Spleen (tissue), 11 donors: ENCODE results near the gene MYB. TPM values are rescaled to one million over a fixed set of nuclear protein-coding genes. Genes with fewer than 3 reads are reported as not detected.
"Not testable (repeated sequence)": the region's sequence is repeated elsewhere in the genome, so short reads cannot be mapped to it uniquely, and the experiment has no call there.

Source experiments
- DNase-seq: peaks from one replicate; pipeline ENCODE4 v3.0.0-alpha.2; 2020
- H3K27ac ChIP-seq, 8 donors: fragments of 200-600 bp; sonication (generic) in 7 of 8; 1 replicate in 4 of 8; 2 replicates in 4 of 8; pipeline versions ENCODE4 v1.5.0 to v1.8.0; 2016 to 2021; ENCODE audit warnings: inconsistent platforms in 4 of 8, mild to moderate bottlenecking in 4 of 8, moderate library complexity in 1 of 8
- H3K27me3 ChIP-seq, 7 donors: fragments of 200-600 bp; sonication (generic) in 6 of 7; replicated peaks in 1 of 7; 1 replicate in 4 of 7; 2 replicates in 3 of 7; pipeline versions ENCODE4 v1.5.0 to v1.8.0; 2016 to 2021; ENCODE audit warnings: inconsistent platforms in 3 of 7, mild to moderate bottlenecking in 1 of 7
- H3K36me3 ChIP-seq, 6 donors: fragments of 200-600 bp; sonication (generic) in 5 of 6; 1 replicate in 4 of 6; 2 replicates in 2 of 6; pipeline versions ENCODE4 v1.5.0 to v1.8.0; 2016 to 2021; ENCODE audit warnings: inconsistent platforms in 2 of 6
- H3K4me1 ChIP-seq, 6 donors: fragments of 200-600 bp; sonication (generic) in 5 of 6; 1 replicate in 3 of 6; 2 replicates in 3 of 6; pipeline versions ENCODE4 v1.5.0 to v1.8.0; 2016 to 2021; ENCODE audit warnings: inconsistent platforms in 3 of 6
- H3K4me3 ChIP-seq, 8 donors: fragments of 200-600 bp; sonication (generic) in 7 of 8; 1 replicate in 4 of 8; 2 replicates in 4 of 8; pipeline versions ENCODE4 v1.5.0 to v1.8.0; 2016 to 2021; ENCODE audit warnings: inconsistent platforms in 4 of 8, mild to moderate bottlenecking in 4 of 8, moderate library complexity in 2 of 8
- H3K9me3 ChIP-seq, 8 donors: fragments of 200-600 bp; sonication (generic) in 7 of 8; 1 replicate in 4 of 8; 2 replicates in 4 of 8; pipeline versions ENCODE4 v1.5.0 to v1.8.0; 2016 to 2021; ENCODE audit warnings: inconsistent platforms in 4 of 8
- POLR2A ChIP-seq, 3 donors: fragments of 450-650 bp; IDR thresholded peaks; one replicate each; pipeline ENCODE4 v1.5.1; 2017; ENCODE audit warnings: antibody characterized with exemption in 3 of 3, mild to moderate bottlenecking in 1 of 3
- POLR2AphosphoS5 ChIP-seq, 3 donors: sonication (generic); formaldehyde crosslinking; IDR thresholded peaks; one replicate each; pipeline ENCODE4 v1.5.1; 2017; ENCODE audit warnings: antibody characterized with exemption in 3 of 3
- WGBS, 5 donors: extraction: QIAGEN DNeasy Blood & Tissue Kit in 3 of 5; methylation state at CpG; one replicate each; pipeline versions ENCODE4 v1.1.5 to v1.1.7; 2013 to 2018; 5-methylcytosine and 5-hydroxymethylcytosine counted together
- intact Hi-C: fragments of 100-400 bp; cut with DNase I; formaldehyde crosslinking; loops from one replicate; pipeline ENCODE4 v1.15.0; 2023; ENCODE audit warnings: low total_unique reads
- polyA plus RNA-seq, 3 donors: library from polyadenylated mRNA; stranded (reverse); fragments of 200-250 nt; gene quantifications; one replicate each; pipeline ENCODE4 v1.2.1, GENCODE V29; 2013
- total RNA-seq, 7 donors: library from RNA; depleted of rRNA in 3 of 7; stranded (reverse); fragments of >200 nt in 3 of 7; fragmentation: NEBNext Ultra II Directional in 4 of 7; extraction: Animal tissue kit (Norgen Biotek cat#: 25700) in 4 of 7; gene quantifications; one replicate each; pipeline versions ENCODE4 v1.1.0 to v1.2.1, GENCODE V29; 2016 to 2021
- TF ChIP-seq, protein P1 (sequence below), 11 experiments: fragments of 200-600 bp in 7 of 11; fragments of 450-650 bp in 4 of 11; sonication (generic) in 4 of 11; IDR thresholded peaks in 8 of 11; conservative IDR thresholded peaks in 3 of 11; 1 replicate in 7 of 11; 2 replicates in 4 of 11; pipeline versions ENCODE4 v1.4.0 to v1.8.0; 2016 to 2021; ENCODE audit warnings: antibody characterized with exemption in 11 of 11, inconsistent platforms in 4 of 11, mild to moderate bottlenecking in 1 of 11
- donor health status: healthy with polysubstance abuse.
- donor health status: DM: no; HTN: no; CAD: no; lungs with moderate emphysema.
- donor health status: DM: no; HTN: no; CAD: no.
- donor health status: Bipolar disorder and iron deficiency.
- donor health status: healthy.
- donor health status: DM: no; HTN: no; CAD: no.
- donor health status: DM: yes; HTN: yes; CAD: no.

Gene MYB
- total and polyA plus RNA-seq, 10 donors: 0.45 to 6.6 (median 1.9) TPM

DNA sequence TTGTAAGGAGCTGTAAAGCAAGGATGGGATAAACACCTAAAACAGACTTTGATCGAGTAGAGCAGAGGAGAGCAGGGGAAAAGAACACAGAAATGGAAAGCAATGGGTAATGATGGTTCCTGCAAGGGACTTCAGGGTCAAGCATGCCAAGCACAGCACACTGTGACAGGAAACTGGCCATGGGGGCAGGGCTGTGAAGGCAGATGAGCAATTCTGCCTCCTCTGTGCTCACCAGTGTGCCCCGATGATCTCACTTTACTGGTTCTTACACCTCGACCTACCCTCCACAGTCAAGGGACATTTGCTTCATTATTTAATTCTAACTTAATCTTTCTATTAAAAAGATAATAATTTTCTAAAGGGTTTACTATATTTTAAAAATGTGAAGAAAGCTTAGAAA, 21.6 kb upstream of the MYB start:
- DNase-seq: no peak
- no peak overlapping the region for H3K4me3 ChIP-seq
- intact Hi-C loops: no loop called here
- peaks cover 0 to 19% (median 0%) of the 10 kb centered on the region in 7 donors for H3K27me3 ChIP-seq
- TF ChIP-seq POLR2A (IDR thresholded peaks at IDR 0.05) (no peak), POLR2AphosphoS5 (IDR thresholded peaks at IDR 0.05) (no peak)
- TF ChIP-seq, protein P1, sequence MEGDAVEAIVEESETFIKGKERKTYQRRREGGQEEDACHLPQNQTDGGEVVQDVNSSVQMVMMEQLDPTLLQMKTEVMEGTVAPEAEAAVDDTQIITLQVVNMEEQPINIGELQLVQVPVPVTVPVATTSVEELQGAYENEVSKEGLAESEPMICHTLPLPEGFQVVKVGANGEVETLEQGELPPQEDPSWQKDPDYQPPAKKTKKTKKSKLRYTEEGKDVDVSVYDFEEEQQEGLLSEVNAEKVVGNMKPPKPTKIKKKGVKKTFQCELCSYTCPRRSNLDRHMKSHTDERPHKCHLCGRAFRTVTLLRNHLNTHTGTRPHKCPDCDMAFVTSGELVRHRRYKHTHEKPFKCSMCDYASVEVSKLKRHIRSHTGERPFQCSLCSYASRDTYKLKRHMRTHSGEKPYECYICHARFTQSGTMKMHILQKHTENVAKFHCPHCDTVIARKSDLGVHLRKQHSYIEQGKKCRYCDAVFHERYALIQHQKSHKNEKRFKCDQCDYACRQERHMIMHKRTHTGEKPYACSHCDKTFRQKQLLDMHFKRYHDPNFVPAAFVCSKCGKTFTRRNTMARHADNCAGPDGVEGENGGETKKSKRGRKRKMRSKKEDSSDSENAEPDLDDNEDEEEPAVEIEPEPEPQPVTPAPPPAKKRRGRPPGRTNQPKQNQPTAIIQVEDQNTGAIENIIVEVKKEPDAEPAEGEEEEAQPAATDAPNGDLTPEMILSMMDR (IDR thresholded peaks at IDR 0.05 in 8 of 11, conservative IDR thresholded peaks at IDR 0.05 in 3 of 11): no peak
- WGBS, 5 donors: 40 to 67% (median 65%) methylated on average over 3 of the region's 3 CpGs
- H3K36me3 ChIP-seq: no peaks in the 10 kb centered on the region
- H3K4me1 ChIP-seq: peaks cover 0 to 5% (median 0%) of the 10 kb centered on the region in 6 donors
- no peak overlapping the region for H3K27ac ChIP-seq
- H3K9me3 ChIP-seq: no peaks in the 10 kb centered on the region

DNA sequence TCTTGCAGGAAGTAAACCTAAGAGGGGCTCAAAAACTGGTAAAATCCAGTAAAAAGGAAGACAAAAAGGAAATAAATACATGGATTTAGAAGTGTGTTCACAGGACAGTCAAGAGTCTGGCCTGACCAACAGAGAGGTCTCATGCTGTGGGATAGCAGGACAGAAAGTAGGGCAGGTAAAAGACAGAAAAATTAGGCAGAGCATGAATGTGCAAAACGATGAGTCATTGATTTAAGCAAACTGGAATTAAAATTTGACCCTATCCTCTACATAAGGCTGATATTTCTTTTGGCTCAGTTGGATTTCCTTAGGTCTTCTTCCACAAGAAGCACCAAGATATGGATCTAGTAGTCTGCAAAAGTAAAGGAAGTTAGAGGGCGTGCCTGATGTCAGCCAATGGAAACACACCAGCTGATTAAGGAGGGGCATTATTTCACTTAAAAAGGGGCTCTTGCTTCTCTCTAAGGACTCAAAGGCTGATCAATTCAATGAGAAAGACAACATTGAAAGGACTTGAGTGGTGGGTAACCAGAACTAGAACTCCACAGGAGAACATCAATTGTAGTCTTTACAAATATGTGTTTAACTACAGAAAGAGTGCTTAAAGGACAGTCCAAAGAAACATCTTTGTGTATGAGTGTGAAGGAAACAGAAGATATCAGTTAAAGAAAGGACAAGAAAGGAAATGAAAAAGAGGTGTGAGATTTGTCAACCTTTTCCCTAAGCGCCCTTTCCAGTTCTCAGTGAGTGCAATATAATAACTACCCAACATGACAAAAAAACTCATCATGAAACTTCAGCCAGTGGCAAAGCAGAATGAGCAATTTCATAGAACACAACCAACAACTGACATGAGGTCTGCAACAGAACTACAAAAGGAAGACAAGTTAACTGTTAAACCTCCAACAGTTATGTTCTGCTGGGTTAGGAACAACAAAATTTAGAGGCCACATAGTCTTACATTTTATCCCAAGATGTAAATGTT, 19.4 kb upstream of the MYB start:
- intact Hi-C loops: no loop called here
- peaks cover 0 to 5% (median 0%) of the 10 kb centered on the region in 6 donors for H3K4me1 ChIP-seq
- DNase-seq: no peak
- no peak overlapping the region for H3K27ac ChIP-seq
- H3K27me3 ChIP-seq: peaks cover 0 to 13% (median 0%) of the 10 kb centered on the region in 7 donors
- no peaks in the 10 kb centered on the region for H3K9me3 ChIP-seq
- 78 to 88% (median 86%) methylated on average over 3 of the region's 3 CpGs for WGBS, 5 donors
- H3K36me3 ChIP-seq: no peaks in the 10 kb centered on the region
- no peak for TF ChIP-seq POLR2AphosphoS5 (IDR thresholded peaks at IDR 0.05)
- TF ChIP-seq POLR2A (IDR thresholded peaks at IDR 0.05): no peak
- TF ChIP-seq, protein P1 (IDR thresholded peaks at IDR 0.05 in 8 of 11, conservative IDR thresholded peaks at IDR 0.05 in 3 of 11): no peak
- no peak overlapping the region for H3K4me3 ChIP-seq

DNA sequence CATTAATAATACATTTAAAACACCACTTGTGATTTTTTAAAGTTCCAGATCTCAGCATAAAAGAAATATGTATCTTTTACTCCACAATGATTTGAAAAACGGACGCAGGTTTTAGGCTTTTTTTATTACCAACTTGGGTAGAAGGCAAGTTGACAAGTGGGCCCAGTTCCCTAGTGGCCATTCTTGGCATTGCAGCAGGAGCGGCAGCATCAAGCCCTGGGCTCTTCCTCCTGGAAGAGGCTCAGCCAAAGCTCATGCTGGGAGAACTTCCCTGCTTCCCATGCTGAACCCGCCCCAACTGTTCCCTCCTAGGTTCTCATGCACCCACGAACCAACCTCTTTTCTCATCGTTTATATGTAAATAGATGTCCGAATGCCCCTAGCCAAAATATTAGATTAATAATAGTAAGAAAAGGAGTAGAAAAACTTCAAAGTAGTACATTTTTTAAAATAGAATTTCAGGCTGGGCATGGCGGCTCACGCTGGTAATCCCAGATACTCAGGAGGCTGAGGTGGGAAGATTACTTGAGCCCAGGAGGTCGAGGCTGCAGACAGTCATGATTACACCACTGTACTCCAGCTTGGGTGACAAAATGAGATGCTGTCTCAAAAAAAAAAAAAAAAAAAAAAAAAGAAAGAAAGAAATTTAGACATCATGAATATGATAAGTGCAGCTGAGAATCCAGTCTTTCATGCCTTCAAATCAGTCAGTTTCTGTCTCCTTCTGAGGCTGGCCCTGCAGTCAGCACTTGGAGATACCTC, 18.2 kb upstream of the MYB start:
- intact Hi-C loops: no loop called here
- peak; percentile 83 for DNase-seq
- no peak overlapping the region for H3K4me3 ChIP-seq
- WGBS, 5 donors: 55 to 73% (median 64%) methylated on average over 10 of the region's 10 CpGs
- no peak overlapping the region for H3K27ac ChIP-seq
- no peaks in the 10 kb centered on the region for H3K9me3 ChIP-seq
- H3K27me3 ChIP-seq: peaks cover 0 to 13% (median 0%) of the 10 kb centered on the region in 7 donors
- H3K4me1 ChIP-seq: peaks cover 0 to 5% (median 0%) of the 10 kb centered on the region in 6 donors
- TF ChIP-seq, protein P1 (IDR thresholded peaks at IDR 0.05 in 8 of 11, conservative IDR thresholded peaks at IDR 0.05 in 3 of 11): peak; percentile 33 to 86 (median 69)
- no peak for TF ChIP-seq POLR2AphosphoS5 (IDR thresholded peaks at IDR 0.05)
- no peaks in the 10 kb centered on the region for H3K36me3 ChIP-seq

DNA sequence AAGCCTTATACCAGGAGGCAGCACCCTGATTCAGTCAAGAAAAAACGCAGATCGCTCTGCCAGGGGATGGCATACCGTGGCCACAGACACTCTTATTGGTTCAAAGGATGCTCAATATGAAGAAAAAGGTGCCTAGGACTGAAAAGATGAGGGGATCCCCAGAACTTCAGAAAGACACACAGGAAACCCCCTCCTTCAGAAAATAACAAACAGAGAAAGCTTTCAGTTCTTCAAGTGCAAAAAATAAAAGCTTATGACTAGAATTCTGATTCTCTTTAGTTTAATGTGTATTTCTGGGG, 17.7 kb upstream of the MYB start:
- H3K27ac ChIP-seq: no peak overlapping the region
- WGBS, 5 donors: 50 to 66% (median 59%) methylated on average over 3 of the region's 3 CpGs
- no peak for TF ChIP-seq POLR2A (IDR thresholded peaks at IDR 0.05)
- TF ChIP-seq, protein P1 (IDR thresholded peaks at IDR 0.05 in 8 of 11, conservative IDR thresholded peaks at IDR 0.05 in 3 of 11): no peak
- DNase-seq: no peak
- intact Hi-C loops: no loop called here
- H3K36me3 ChIP-seq: no peaks in the 10 kb centered on the region
- H3K9me3 ChIP-seq: no peaks in the 10 kb centered on the region
- H3K4me3 ChIP-seq: no peak overlapping the region
- peaks cover 0 to 13% (median 0%) of the 10 kb centered on the region in 7 donors for H3K27me3 ChIP-seq
- H3K4me1 ChIP-seq: peaks cover 0 to 5% (median 0%) of the 10 kb centered on the region in 6 donors

DNA sequence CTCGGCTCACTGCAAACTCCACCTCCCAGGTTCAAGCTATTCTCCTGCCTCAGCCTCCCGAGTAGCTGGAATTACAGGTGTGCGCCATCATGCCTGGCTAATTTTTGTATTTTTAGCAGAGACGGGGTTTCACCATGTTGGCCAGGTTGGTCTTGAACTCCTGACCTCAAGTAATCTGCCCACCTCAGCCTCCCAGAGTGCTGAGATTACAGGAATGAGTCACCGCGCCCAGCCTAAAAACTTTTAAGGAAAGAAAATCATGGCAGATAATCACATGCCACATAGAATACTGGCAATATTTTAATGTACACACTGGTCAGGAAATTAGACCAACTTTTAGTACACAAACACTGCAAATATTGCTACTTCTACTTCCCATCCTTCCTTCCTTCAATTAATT, 16.7 kb upstream of the MYB start:
- H3K4me3 ChIP-seq, H3K4me1 ChIP-seq, H3K27ac ChIP-seq, H3K36me3 ChIP-seq, intact Hi-C loops, DNase-seq, H3K9me3 ChIP-seq: not testable (repeated sequence)
- peaks cover 0 to 13% (median 0%) of the 10 kb centered on the region in 7 donors for H3K27me3 ChIP-seq
- WGBS, 5 donors: 77 to 89% (median 84%) methylated on average over 6 of the region's 6 CpGs
